Skeletal muscle tissue (tissue), 4 donors: ENCODE measurements around the gene NDUFS1. TPM values are rescaled to one million over a fixed set of nuclear protein-coding genes. Genes with fewer than 3 reads are reported as not detected.
"Not testable (repeated sequence)": the region's sequence is repeated elsewhere in the genome, so short reads cannot be mapped to it uniquely, and the experiment has no call there.

Source experiments
- H3K27ac ChIP-seq: one replicate; pipeline ENCODE4 v1.7.0; 2013; ENCODE audit warnings: mild to moderate bottlenecking, low read depth, low read length, inconsistent platforms
- H3K27me3 ChIP-seq, 3 donors: one replicate each; pipeline ENCODE4 v1.7.0; 2013; ENCODE audit warnings: low read length in 3 of 3; ENCODE audit not compliant: control insufficient read depth in 3 of 3, insufficient read depth in 3 of 3
- H3K36me3 ChIP-seq, 3 donors: one replicate each; pipeline ENCODE4 v1.7.0; 2013; ENCODE audit warnings: low read length in 3 of 3; ENCODE audit not compliant: control insufficient read depth in 3 of 3, insufficient read depth in 3 of 3
- H3K4me1 ChIP-seq, 3 donors: one replicate each; pipeline ENCODE4 v1.7.0; 2013; ENCODE audit warnings: low read length in 3 of 3, mild to moderate bottlenecking in 3 of 3; ENCODE audit not compliant: control insufficient read depth in 3 of 3, insufficient read depth in 3 of 3
- H3K4me3 ChIP-seq, 3 donors: one replicate each; pipeline ENCODE4 v1.7.0; 2013; ENCODE audit warnings: low read length in 3 of 3
- H3K9ac ChIP-seq, 3 donors: one replicate each; pipeline ENCODE4 v1.7.0; 2013; ENCODE audit warnings: low read length in 3 of 3, mild to moderate bottlenecking in 3 of 3, moderate library complexity in 2 of 3, low read depth in 1 of 3
- H3K9me3 ChIP-seq, 3 donors: one replicate each; pipeline ENCODE4 v1.7.0; 2013; ENCODE audit warnings: low read length in 3 of 3; ENCODE audit not compliant: control insufficient read depth in 3 of 3
- total RNA-seq: library from RNA; depleted of rRNA; stranded (reverse); fragments of >200 nt; gene quantifications from one replicate; pipeline ENCODE4 v1.2.3, GENCODE V29; 2014
- donor health status: Osteomylitis.

NDUFS1 gene
- total RNA-seq, 1 donor from 2014 or later: 93.9 TPM

DNA sequence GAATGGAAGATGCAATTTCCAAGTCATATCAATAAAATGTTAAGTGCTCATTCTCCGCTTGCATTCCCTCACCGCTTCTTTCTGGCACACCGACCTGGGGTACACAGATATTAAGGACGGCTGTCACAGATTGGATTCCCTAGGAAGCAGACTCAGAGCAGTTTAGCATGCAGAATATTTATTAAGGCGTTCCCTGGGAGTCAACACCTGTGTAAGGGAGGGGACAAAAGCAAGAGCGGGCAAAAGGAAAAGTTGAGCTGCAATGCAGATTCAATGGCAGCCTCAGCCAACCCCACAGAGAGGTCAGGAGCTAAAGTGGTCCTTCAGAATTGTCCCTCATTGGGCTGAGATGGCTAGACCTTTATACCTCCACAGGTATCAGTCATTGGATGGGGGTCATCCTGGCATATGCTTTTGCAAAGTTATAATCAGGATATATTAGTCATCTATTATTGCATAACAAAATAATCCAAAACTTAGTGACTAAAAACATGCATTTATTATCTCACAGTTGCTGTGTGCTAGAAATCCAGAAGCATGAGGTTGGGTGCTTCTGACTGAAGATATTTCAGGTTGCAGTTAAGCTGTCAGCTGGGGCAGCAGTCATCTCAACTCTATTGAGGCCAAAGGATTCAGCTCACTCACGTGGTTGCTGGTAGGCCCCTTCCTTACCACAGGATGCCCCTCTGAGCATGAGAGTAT, 46.2 kb downstream of the NDUFS1 start:
- Histone ChIP-seq H3K27me3 (no peaks in the 10 kb centered on the region), H3K9me3 (peaks cover 0 to 3% (median 0%) of the 10 kb centered on the region in 3 donors), H3K27ac (no peak overlapping the region), H3K9ac (no peak overlapping the region), H3K4me3 (no peak overlapping the region), H3K36me3 (peaks cover 11 to 14% (median 13%) of the 10 kb centered on the region in 3 donors), H3K4me1 (no peaks in the 10 kb centered on the region)

DNA sequence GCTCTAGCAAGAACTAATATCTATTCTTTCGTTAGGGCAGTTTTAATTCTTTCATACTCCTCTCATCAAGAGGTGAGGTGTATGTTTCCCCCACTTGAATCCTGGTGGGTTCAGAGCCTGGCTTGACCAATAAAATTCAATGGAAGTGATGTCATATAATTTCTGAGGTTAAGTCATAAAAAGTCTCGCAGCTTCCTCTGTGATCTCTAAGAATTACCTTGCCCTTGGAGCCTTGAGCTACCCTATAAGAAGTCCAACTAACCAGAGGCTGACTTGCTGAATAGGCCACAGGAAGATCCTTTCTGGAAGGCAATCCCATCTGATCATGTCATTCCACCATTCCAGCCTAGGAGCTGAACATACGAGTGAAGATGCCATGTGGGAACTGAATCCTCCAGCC, 47.1 kb downstream of the NDUFS1 start:
- Histone ChIP-seq H3K4me3 (no peak overlapping the region), H3K9me3 (peaks cover 0 to 3% (median 0%) of the 10 kb centered on the region in 3 donors), H3K4me1 (no peaks in the 10 kb centered on the region), H3K36me3 (peaks cover 9 to 13% (median 11%) of the 10 kb centered on the region in 3 donors), H3K9ac (no peak overlapping the region), H3K27me3 (no peaks in the 10 kb centered on the region), H3K27ac (no peak overlapping the region)

DNA sequence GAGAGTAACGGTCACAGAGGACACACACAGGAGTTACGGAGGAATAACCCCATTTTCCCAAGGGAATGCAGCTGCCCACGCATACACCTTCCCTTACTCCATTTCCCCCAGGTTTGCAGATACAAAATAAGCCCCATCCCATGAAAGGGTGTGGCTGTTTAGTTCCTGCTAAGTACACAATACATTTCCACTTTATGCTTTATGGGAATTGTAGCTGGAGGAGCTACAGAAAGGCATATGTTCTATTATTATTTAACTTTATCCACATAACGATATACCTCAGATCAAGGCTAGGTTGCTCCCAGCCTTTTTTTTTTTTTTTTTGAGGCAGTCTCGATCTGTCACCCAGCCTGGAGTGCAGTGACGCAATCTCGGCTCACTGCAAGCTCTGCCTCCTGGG, 50.5 kb downstream of the NDUFS1 start:
- Histone ChIP-seq H3K27ac (no peak overlapping the region), H3K9ac (no peak overlapping the region), H3K4me1 (no peaks in the 10 kb centered on the region), H3K36me3 (peaks cover 3 to 11% (median 7%) of the 10 kb centered on the region in 3 donors), H3K9me3 (peaks cover 0 to 3% (median 0%) of the 10 kb centered on the region in 3 donors), H3K4me3 (no peak overlapping the region), H3K27me3 (no peaks in the 10 kb centered on the region)

DNA sequence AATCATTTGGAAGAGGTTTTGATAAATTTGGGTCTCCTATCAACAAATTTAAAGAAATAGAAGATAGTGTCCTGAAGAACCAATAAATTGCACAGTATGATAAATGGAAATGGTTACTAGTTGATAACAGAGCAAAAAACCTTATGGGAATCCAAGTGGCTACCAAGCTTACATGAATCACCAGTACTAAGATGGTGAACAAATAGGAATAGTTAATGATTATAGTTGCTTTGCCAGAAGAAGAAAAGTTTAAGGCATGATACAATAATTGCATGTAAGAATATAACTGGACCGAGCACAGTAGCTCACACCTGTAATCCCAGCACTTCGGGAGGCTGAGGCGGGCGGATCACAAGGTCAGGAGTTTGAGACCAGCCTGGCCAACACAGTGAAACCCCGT, 53.7 kb downstream of the NDUFS1 start:
- H3K9me3 ChIP-seq: no peaks in the 10 kb centered on the region
- H3K27ac ChIP-seq: no peak overlapping the region

DNA sequence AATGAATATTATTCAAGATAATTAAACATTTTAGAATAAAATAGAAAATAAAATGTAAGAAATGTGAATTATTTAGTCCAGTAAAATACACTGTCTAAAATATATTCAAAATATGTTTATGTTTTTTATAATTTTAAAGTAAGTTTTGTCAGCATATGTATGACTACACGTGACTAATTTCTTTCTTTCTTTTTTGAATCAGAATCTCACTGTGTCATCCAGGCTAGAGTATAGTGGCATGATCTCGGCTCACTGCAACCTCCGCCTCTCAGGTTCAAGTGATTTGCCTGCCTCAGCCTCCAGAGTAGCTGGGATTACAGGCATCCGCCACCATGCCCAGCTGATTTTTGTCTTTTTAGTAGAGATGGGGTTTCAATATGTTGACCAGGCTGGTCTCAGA, 54.2 kb downstream of the NDUFS1 start:
- Histone ChIP-seq H3K9ac (no peak overlapping the region), H3K27ac (no peak overlapping the region), H3K36me3 (peaks cover 0 to 3% (median 2%) of the 10 kb centered on the region in 3 donors), H3K4me3 (no peak overlapping the region), H3K4me1 (no peaks in the 10 kb centered on the region), H3K27me3 (no peaks in the 10 kb centered on the region), H3K9me3 (no peaks in the 10 kb centered on the region)

More for the DNA sequence above, 53.7 kb downstream of the NDUFS1 start:
- no peak overlapping the region for H3K9ac ChIP-seq
- peaks cover 0 to 3% (median 2%) of the 10 kb centered on the region in 3 donors for H3K36me3 ChIP-seq
- H3K27me3 ChIP-seq: no peaks in the 10 kb centered on the region
- H3K4me1 ChIP-seq: no peaks in the 10 kb centered on the region
- H3K4me3 ChIP-seq: no peak overlapping the region

DNA sequence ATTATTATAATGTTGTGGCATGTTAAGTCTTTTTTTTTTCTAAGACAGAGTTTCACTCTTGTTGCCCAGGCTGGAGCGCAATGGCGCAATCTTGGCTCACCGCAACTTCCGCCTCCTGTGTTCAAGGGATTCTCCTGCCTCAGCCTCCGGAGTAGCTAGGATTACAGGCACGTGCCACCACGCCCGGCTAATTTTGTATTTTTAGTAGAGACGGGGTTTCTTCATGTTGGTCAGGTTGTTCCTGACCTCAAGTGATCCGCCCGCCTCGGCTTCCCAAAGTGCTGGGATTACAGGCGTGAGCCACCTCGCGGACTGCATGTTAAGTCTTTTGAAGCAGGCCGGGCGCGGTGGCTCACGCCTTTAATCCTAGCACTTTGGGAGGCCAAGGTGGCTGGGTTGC, 60.4 kb downstream of the NDUFS1 start:
- H3K9ac ChIP-seq, H3K4me3 ChIP-seq, H3K27me3 ChIP-seq, H3K9me3 ChIP-seq, H3K27ac ChIP-seq, H3K4me1 ChIP-seq, H3K36me3 ChIP-seq: not testable (repeated sequence)

DNA sequence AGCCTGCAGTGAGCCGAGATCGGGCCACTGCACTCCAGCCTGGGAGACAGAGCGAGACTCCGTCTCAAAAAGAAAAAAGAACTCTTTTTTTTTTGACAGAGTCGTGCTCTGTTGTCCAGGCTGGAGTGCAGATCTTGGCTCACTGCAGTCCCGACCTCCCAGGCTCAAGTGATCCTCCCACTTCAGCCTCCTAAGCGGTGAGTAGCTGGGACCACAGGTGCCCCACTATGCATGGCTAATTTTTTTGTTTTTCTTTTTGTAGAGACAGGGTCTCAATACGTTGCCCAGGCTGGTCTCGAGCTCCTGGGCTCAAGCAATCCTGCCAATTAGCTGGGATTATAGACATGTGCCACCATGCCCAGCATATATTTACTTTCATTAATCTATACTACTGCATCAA, 60.8 kb downstream of the NDUFS1 start:
- Histone ChIP-seq H3K27me3 (no peaks in the 10 kb centered on the region), H3K27ac (no peak overlapping the region), H3K36me3 (no peaks in the 10 kb centered on the region), H3K9me3 (no peaks in the 10 kb centered on the region), H3K4me1 (no peaks in the 10 kb centered on the region), H3K4me3 (no peak overlapping the region), H3K9ac (no peak overlapping the region)

DNA sequence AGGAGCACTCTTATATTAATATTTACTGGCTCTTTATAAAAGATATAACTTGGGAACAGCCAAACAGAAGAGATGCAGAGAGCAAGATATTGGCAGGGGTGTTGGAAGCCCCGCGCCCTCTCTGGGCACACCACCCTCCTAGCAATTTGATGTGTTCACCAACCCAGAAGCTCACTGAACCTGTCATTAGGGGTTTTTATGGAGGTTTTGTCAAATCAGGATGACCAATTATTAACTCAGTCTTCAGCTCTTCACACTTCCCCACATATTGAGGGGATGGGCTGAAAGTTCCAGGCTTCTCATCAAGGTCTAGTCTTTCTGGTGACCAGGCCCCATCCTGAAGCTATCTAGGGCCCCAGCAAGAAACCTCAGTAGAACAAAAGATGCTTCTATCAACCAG, 62.4 kb downstream of the NDUFS1 start:
- Histone ChIP-seq H3K4me1 (no peaks in the 10 kb centered on the region), H3K4me3 (no peak overlapping the region), H3K9ac (no peak overlapping the region), H3K27ac (no peak overlapping the region), H3K36me3 (peaks cover 0 to 2% (median 0%) of the 10 kb centered on the region in 3 donors), H3K27me3 (no peaks in the 10 kb centered on the region), H3K9me3 (no peaks in the 10 kb centered on the region)

DNA sequence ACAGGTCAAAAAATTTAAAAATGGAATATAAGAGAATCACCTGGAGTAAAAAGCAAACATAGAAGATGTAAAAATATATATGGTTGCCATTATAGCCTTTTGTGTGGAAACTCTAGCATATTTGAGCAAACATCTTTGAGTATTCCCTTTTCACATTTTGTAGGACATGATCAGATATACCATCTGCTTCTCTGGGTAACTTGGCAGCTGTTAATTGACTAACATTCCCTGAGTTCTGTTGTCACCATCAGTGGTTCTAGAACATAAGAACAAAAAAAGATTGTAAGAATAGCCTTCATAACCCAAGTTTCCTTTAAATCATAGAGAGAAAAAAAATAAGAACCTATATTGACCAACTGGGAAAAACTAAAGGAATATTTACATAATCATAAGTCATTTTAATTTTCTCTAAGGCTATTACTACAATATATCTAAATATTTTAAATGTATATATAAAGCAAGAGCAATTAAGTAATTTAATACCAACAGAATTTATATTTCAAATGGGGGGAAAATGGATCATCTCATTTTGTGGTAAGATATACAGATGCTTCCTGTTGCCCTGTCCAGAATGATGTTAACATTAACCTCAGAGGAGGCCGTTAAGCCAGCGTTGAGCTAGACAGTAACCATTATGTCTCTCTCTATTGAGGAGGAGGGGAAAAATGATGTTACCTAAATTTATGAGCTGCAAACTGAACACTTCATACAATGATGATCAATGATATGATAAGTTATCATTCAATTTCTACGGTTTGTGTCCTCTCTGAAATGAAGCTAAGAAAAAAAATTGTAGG, 63.5 kb downstream of the NDUFS1 start:
- Histone ChIP-seq H3K36me3 (peaks cover 0 to 2% (median 2%) of the 10 kb centered on the region in 3 donors), H3K4me3 (no peak overlapping the region), H3K9ac (no peak overlapping the region), H3K9me3 (no peaks in the 10 kb centered on the region), H3K27ac (no peak overlapping the region), H3K4me1 (no peaks in the 10 kb centered on the region), H3K27me3 (no peaks in the 10 kb centered on the region)

DNA sequence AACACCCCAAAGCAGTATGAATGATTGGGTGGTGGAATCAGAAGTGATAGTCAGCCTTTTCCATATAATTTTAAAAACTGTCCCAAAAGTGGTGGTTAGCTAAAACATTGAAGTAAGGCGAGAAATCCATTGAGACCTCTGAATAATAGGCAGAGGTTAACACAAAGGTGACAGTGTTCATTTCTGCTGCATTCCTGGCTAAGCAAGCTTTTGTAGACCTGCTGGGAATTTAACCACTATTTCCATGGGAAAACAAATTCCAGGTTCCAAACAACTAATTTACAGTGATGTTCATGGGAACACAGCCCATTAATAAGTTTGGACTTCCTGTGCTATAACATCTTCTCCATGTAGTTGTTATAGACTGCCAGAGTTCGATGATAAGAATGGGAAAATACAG, 66.9 kb downstream of the NDUFS1 start:
- no peak overlapping the region for H3K4me3 ChIP-seq
- peaks cover 0 to 4% (median 2%) of the 10 kb centered on the region in 3 donors for H3K36me3 ChIP-seq
- no peak overlapping the region for H3K9ac ChIP-seq
- H3K27ac ChIP-seq: no peak overlapping the region
- H3K9me3 ChIP-seq: no peaks in the 10 kb centered on the region
- H3K27me3 ChIP-seq: no peaks in the 10 kb centered on the region
- H3K4me1 ChIP-seq: peaks cover 0 to 3% (median 0%) of the 10 kb centered on the region in 3 donors
